ENCODE measurements around the gene DAGLB.
"Not testable (repeated sequence)": the region's sequence is repeated elsewhere in the genome, so short reads cannot be mapped to it uniquely, and the experiment has no call there.

Gene DAGLB

GRCh38 chr7:6379886-6380285 lies 67.9 kb downstream of the DAGLB start:
- in situ Hi-C loops (cut with HindIII; ENCODE audit: low sequenced_read_pairs) = loop anchor here (5.0 to 10.0 kb wide), 2 partner anchors 63 to 345 kb away; partner anchors contain the start of gene ANKRD61

GRCh38 chr7:6378556-6378955 lies 69.2 kb downstream of the DAGLB start:
- in situ Hi-C loops (cut with HindIII; ENCODE audit: low sequenced_read_pairs) = not testable (repeated sequence)

DNA sequence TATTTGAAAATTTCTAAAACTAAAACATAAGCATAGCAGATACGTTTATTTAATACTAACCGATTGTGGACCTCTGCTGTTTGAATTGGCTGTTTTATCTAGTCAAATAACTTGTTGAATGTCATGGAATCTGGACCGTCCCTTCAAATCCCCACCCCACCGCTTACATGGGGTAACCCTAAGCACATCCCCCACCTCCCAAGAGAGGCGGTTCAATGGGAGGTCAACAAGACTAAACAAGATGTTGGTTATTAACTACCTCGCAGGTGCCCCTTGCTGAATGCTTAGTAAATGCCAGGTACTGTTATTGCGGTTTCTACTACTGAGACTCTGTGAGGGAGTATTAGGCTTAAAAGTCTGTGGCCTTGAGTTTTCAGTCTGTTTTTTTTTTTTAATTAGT lies 70.9 kb downstream of the DAGLB start:
- in situ Hi-C loops (cut with HindIII; ENCODE audit: low sequenced_read_pairs) = no loop called here

DNA sequence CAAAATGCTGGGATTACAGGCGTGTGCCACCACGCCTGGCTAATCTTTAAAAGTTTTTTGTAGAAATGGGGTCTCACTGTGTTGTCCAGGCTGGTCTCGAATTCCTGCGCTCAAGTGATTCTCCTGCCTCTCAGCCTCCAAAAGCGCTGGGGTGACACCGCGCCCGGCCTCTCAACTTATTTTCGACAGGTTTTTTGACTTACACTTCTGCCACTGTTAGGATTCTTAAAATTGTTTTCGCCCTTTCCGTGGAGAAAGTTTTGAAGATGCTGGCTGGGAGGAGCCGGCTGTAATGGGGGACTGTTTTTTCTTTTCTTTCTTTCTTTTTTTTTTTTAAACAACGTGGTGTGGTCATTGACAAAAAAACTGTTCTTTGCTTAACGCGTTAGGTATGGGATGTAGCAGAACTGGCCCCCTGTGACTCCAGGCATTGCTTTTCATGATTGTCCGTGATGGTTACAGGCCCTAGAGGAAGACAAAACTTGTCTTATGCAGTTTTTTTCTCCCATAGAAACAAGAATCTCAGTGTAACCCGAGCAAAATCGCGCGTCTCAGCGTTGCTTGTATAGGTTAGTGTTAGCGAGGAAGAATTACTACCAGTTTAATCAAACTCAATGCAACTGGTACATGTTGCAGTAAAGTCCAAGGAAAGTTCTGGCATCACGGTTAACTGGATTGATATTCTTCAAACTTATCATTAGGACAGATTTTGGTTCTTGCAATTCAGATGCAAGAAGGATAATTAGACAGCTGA lies 72.2 kb downstream of the DAGLB start:
- in situ Hi-C loops (cut with HindIII; ENCODE audit: low sequenced_read_pairs) = no loop called here

GRCh38 chr7:6367701-6368211 lies 80.0 kb downstream of the DAGLB start:
- in situ Hi-C loops (cut with HindIII; ENCODE audit: low sequenced_read_pairs) = no loop called here

DNA sequence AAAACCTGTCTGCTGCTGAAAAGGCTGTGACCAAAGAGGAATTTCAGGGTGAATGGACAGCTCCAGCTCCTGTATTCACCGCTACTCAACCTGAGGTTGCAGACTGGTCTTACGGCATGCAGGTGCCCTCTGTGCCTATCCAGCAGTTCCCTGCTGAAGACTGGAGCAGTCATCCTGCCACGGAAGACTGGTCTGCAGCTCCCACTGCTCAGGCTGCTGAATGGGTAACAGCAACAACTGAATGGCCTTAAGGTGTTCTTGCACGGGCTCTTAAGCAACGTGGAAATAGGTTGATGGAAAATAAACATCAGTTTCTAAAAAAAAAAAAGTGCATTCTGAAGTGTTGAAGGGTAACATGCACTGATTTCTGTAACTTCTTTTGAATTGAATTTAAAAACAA lies 82.3 kb downstream of the DAGLB start:
- in situ Hi-C loops (cut with HindIII; ENCODE audit: low sequenced_read_pairs) = no loop called here

- in situ Hi-C loops (cut with HindIII; ENCODE audit: low sequenced_read_pairs) = no loop called here
These were observed 86.9 kb downstream of the DAGLB start for GRCh38 chr7:6360841-6361240.

DNA sequence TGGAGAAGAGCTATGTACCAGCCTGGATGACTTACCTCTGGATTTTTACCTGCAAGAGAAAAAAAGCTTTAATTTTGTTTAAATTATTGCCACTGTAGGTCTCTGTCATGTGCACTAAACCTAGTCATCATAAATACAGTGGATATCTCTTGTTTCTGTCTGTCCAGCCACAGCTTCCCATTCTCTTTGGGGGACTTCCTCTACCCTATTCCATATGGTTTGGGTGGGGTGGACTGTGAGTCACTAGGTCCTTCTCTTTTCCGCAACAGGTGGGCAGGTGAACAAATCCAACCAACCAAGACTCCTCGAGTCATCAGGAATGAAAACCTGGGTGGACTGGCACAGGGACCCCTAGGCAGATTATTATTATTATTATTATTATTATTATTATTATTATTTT lies 88.0 kb downstream of the DAGLB start:
- in situ Hi-C loops (cut with HindIII; ENCODE audit: low sequenced_read_pairs) = no loop called here
